T-helper 2 cell treated with Interferon-gamma antibody and Interleukin-4, amounts not matched to agents 100 ng/mL and 5 ng/mL, for 36 hours (primary cell): ENCODE measurements around the gene XRCC3. TPM values are rescaled to one million over a fixed set of nuclear protein-coding genes. Genes with fewer than 3 reads are reported as not detected.
"Not testable (repeated sequence)": the region's sequence is repeated elsewhere in the genome, so short reads cannot be mapped to it uniquely, and the experiment has no call there.

Experiments used
- intact Hi-C: fragments of 100-400 bp; cut with micrococcal nuclease; formaldehyde crosslinking; loops from one replicate; pipeline ENCODE4 v1.15.1; 2023
- total RNA-seq: library from RNA; stranded (reverse); gene quantifications from 2 replicates; pipeline ENCODE4 v1.2.3, GENCODE V29; 2022

The XRCC3 gene
- total RNA-seq, 1 donor from 2014 or later, result 47.9 TPM

- intact Hi-C loops, result no loop called here
These were observed 19.8 kb downstream of the XRCC3 start for GRCh38 chr14:103695296-103696069.

- intact Hi-C loops, result no loop called here
These were observed 20.7 kb downstream of the XRCC3 start for GRCh38 chr14:103694572-103695026.

- intact Hi-C loops, result no loop called here
These were observed 21.7 kb downstream of the XRCC3 start for GRCh38 chr14:103693515-103693914.

- intact Hi-C loops, result no loop called here
These were observed 22.4 kb downstream of the XRCC3 start for GRCh38 chr14:103692871-103693270.

- intact Hi-C loops, result no loop called here
These were observed 23.1 kb downstream of the XRCC3 start for GRCh38 chr14:103692159-103692558.

- intact Hi-C loops, result not testable (repeated sequence)
These were observed 23.6 kb downstream of the XRCC3 start for GRCh38 chr14:103691655-103692054.

- intact Hi-C loops, result no loop called here
These were observed 24.9 kb downstream of the XRCC3 start for GRCh38 chr14:103690332-103690731.

- intact Hi-C loops, result no loop called here
These were observed 26.0 kb downstream of the XRCC3 start for GRCh38 chr14:103688906-103689902.

GRCh38 chr14:103688441-103688840 is 26.8 kb downstream of the XRCC3 start:
- intact Hi-C loops, result no loop called here

- intact Hi-C loops, result no loop called here
These were observed 27.5 kb downstream of the XRCC3 start for GRCh38 chr14:103687712-103688111.

- intact Hi-C loops, result no loop called here
These were observed 28.3 kb downstream of the XRCC3 start for GRCh38 chr14:103686831-103687485.

- intact Hi-C loops, result no loop called here
These were observed 29.7 kb downstream of the XRCC3 start for GRCh38 chr14:103685276-103686211.

GRCh38 chr14:103684871-103685270 is 30.4 kb downstream of the XRCC3 start:
- intact Hi-C loops, result no loop called here

- intact Hi-C loops, result no loop called here
These were observed 30.8 kb downstream of the XRCC3 start for GRCh38 chr14:103684471-103684870.

GRCh38 chr14:103683139-103683538 is 32.1 kb downstream of the XRCC3 start:
- intact Hi-C loops, result no loop called here

GRCh38 chr14:103680491-103681231 is 34.6 kb downstream of the XRCC3 start:
- intact Hi-C loops, result no loop called here

GRCh38 chr14:103679351-103679750 is 35.9 kb downstream of the XRCC3 start:
- intact Hi-C loops, result loop anchor here (1.0 kb wide), 1 partner anchor 107 kb away; no protein-coding TSS in a partner anchor

GRCh38 chr14:103676881-103677675 is 38.2 kb downstream of the XRCC3 start:
- intact Hi-C loops, result no loop called here

- intact Hi-C loops, result no loop called here
These were observed 39.3 kb downstream of the XRCC3 start for GRCh38 chr14:103675957-103676356.
